Spinal cord (tissue), 10 donors: ENCODE results near the gene PDLIM7. TPM values are rescaled to one million over a fixed set of nuclear protein-coding genes. Genes with fewer than 3 reads are reported as not detected.

Experiments
- DNase-seq, 6 donors: peaks; one replicate each; pipeline versions ENCODE4 v3.0.0 to v3.0.0-alpha.2; 2013 to 2015; ENCODE audit warnings: low spot score in 6 of 6, low read depth in 4 of 6
- H3K27ac ChIP-seq: one replicate; pipeline ENCODE4 v1.5.1; 2013; ENCODE audit warnings: low read depth, low read length, control low read depth
- H3K27me3 ChIP-seq: one replicate; pipeline ENCODE4 v1.6.1; 2013; ENCODE audit warnings: low read length; ENCODE audit not compliant: control insufficient read depth, insufficient read depth
- H3K36me3 ChIP-seq: one replicate; pipeline ENCODE4 v1.6.1; 2013; ENCODE audit warnings: low read length; ENCODE audit not compliant: control insufficient read depth, insufficient read depth
- H3K4me1 ChIP-seq: one replicate; pipeline ENCODE4 v1.6.1; 2013; ENCODE audit warnings: low read length; ENCODE audit not compliant: control insufficient read depth, insufficient read depth
- H3K4me3 ChIP-seq: one replicate; pipeline ENCODE4 v1.5.1; 2013; ENCODE audit warnings: low read depth, low read length, control low read depth
- H3K9me3 ChIP-seq: one replicate; pipeline ENCODE4 v1.6.1; 2013; ENCODE audit warnings: low read length; ENCODE audit not compliant: control insufficient read depth, insufficient read depth
- WGBS: methylation state at CpG from one replicate; pipeline ENCODE4 v1.1.5; 2013; ENCODE audit warnings: missing lambda C conversion rate; ENCODE audit not compliant: insufficient coverage; 5-methylcytosine and 5-hydroxymethylcytosine counted together
- polyA plus RNA-seq, 2 donors: library from polyadenylated mRNA; unstranded; fragments of 120-200 nt; gene quantifications; one replicate each; pipeline ENCODE4 v1.2.1, GENCODE V29; 2013; ENCODE audit not compliant: insufficient read length in 2 of 2
- total RNA-seq, 2 donors: library from RNA; depleted of rRNA in 1 of 2; stranded (reverse); fragments of 120-200 nt in 1 of 2; fragments of >200 nt in 1 of 2; gene quantifications; one replicate each; pipeline versions ENCODE4 v1.2.3 to v1.2.4, GENCODE V29; 2013 to 2014
- donor health status: healthy.

The PDLIM7 gene
- total and polyA plus RNA-seq, 4 donors, result 23.4 to 128 (median 64.2) TPM

DNA sequence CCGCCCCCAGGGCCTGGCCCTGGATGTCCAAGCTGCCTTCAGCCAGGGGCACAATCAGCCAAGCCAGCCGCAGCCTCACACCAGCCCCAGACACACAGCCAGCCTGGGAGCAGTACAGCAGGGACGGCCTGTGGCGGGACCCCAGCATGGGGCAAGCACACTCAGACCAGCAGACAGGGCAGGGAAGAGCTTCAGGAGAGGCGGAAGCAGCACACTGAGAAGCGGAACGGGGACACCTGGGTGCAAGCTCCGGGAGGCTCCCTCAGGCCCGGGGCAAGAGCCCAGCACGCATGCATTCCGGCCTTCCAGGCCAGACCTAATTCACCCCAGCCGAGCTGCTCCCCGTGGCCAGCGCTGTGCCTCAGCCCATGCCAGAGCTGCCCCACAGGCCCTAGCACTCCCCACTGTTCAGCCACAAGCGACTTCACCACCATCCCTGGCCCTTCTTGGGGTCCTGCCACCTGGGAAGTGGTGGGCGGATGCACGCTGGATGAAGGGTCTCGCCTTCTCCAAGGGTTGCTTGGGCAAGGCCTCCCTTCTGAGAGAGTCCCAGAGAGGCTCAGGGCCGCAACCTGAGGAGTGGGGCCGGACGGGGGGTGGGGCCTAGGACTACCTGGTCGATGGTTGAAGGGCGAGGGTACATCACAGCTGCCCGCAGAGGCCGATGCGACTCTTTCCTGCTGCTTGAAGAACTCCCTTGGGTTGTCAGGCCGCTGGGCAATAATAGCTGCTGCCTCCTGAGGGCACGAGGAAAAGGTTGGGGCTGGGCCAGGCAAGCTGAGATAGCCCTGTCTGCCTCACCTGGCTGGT, 37.4 kb downstream of the PDLIM7 start:
- Histone ChIP-seq H3K27me3 (no peaks in the 10 kb centered on the region), H3K4me3 (no peak overlapping the region), H3K9me3 (no peaks in the 10 kb centered on the region), H3K36me3 (peaks cover 75% of the 10 kb centered on the region), H3K27ac (no peak overlapping the region), H3K4me1 (peaks cover 55% of the 10 kb centered on the region)
- WGBS, result 89% methylated on average over 28 of the region's 28 CpGs
- no peak for DNase-seq

DNA sequence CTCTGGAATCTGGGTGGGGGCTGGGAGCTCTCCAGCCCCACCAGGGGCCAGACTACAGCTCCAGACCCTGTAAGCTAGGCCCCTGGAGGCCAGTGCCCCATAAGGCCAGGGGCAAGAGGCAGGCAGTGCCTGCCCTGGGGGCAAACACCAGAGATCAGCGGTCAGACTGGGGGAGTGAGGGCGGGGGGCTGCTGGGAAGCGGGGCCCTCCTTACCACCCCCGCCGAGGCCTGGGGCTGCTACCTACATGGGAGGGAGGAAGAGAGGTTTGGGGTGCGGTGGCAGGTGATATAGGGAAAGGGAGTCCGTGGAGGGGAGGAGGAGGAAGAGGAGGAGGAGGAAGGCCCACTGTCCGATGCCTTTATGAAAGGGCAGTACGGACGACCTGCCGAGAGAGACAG, 38.0 kb downstream of the PDLIM7 start:
- H3K36me3 ChIP-seq, result peaks cover 73% of the 10 kb centered on the region
- H3K4me1 ChIP-seq, result peaks cover 57% of the 10 kb centered on the region
- H3K9me3 ChIP-seq, result no peaks in the 10 kb centered on the region
- no peak overlapping the region for H3K27ac ChIP-seq
- H3K27me3 ChIP-seq, result no peaks in the 10 kb centered on the region
- 76% methylated on average over 10 of the region's 11 CpGs for WGBS
- no peak for DNase-seq
- no peak overlapping the region for H3K4me3 ChIP-seq

DNA sequence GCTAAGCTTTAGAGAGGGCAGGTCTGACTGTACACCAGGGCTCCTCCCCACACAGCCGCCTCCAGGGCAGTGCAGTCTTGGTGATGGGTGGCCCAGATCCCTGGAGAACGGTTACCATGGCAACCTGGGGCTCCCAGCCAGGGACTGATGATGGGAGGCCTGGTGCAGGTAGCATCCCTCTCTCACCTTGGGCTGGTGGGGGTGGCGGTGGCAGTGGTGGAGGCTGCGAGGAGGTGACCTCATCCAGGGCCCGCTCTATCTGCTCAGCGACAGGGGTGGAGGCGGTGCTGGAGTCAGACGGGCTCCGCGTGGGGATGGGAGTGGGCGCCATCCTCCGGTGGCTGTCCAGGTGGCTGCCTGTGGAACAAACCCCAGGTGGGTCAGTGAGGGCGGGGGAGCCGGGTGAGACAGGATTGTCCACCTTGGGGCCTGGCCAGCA, 38.5 kb downstream of the PDLIM7 start:
- Histone ChIP-seq H3K9me3 (no peaks in the 10 kb centered on the region), H3K27me3 (no peaks in the 10 kb centered on the region), H3K4me1 (peaks cover 62% of the 10 kb centered on the region), H3K36me3 (peaks cover 73% of the 10 kb centered on the region), H3K27ac (no peak overlapping the region), H3K4me3 (no peak overlapping the region)
- peak in 1 of 6 donors; percentile 47 for DNase-seq
- WGBS, result 75% methylated on average over 10 of the region's 14 CpGs

DNA sequence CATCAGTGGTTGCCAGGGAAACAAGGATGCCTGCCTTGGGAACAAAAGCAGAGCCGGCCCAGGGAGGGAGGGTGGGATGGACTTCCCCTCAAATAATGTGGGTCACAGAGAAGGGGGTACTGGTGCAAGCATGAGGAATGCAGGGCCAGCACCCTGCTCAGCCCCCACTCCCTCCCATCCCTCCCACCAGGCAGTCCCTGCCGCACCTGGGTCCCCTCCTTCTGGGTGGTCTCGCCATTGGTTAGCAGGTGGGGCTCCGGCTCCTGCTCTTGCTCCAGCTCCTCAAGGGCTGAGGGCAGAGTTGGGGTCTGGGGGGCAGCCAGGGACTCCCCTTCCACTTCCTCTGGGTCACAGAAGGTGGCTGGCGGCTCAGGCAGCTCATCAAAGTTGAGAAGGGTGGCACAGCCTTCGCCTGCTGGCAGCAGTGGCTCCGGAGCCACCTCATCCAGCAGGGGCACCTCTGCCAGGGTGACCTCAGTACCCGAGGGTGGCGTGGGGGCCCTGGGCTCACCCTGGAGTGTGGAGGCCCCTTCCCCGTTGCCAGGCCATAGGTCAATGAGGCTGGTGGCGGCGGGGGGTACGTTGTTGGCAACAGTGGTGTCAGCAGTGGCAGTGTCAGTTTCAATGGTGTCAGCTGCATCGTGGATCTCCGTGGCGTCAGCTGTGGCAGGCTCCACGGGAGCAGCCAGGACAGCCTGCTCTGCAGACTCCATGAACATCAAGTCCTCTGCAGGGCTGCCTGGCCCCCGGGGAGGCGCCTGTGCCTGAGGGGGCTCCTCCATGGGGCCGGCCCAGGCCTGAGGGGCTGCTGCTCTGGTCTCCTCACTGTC, 39.3 kb downstream of the PDLIM7 start:
- no peak overlapping the region for H3K4me3 ChIP-seq

DNA sequence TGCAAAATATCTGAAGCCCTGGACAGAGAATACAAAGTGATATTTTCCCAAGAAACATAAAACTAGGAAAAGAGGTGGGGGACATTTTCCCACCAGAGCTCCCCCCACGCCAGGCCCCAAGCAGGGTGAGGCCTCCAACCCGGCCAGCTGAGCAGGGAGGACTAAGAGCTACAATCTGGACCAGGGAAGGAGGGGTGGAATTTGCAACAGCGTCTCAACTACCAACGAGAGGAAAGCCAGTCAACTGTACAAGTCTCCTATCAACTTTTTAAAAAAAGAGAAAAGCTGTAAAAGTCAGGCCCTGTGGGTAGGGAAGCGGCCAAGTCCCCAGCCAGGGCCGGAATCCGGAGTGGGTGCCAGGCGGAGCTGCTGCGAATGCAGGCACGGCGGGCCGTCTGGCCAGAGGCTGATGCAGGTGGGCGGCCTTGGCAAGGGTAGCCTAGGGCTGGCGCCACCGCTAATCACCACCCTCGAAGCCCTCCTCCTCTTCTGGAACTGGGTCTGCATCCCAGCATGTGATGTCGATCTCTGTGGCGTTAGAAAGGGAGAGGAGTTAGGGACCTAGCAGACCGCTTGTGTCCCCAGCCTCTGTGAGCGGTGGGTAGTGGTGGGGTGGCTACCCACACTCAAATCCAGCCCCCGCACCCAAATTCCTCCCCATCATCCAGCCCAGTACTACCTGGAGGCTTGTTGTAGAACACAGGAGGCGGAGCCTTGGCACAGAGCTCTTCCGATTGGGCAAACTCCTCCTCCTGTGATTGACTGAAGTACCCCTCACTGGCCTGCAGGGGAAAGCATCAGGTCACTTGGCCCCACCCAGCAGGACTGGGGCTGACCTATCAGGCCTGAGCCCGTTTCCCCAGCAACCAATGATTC, 40.2 kb downstream of the PDLIM7 start:
- 32% methylated on average over 10 of the region's 24 CpGs for WGBS
- Histone ChIP-seq H3K27me3 (no peaks in the 10 kb centered on the region), H3K36me3 (peaks cover 63% of the 10 kb centered on the region), H3K27ac (peak overlapping the region; percentile 69), H3K9me3 (no peaks in the 10 kb centered on the region), H3K4me1 (peaks cover 76% of the 10 kb centered on the region), H3K4me3 (no peak overlapping the region)
- peak in 5 of 6 donors; percentile 82 to 98 (median 91) for DNase-seq

More for the DNA sequence above, 39.3 kb downstream of the PDLIM7 start:
- 52% methylated on average over 19 of the region's 20 CpGs for WGBS
- Histone ChIP-seq H3K27ac (peak overlapping the region; percentile 69), H3K27me3 (no peaks in the 10 kb centered on the region), H3K36me3 (peaks cover 68% of the 10 kb centered on the region), H3K4me1 (peaks cover 70% of the 10 kb centered on the region), H3K9me3 (no peaks in the 10 kb centered on the region)
- no peak for DNase-seq

DNA sequence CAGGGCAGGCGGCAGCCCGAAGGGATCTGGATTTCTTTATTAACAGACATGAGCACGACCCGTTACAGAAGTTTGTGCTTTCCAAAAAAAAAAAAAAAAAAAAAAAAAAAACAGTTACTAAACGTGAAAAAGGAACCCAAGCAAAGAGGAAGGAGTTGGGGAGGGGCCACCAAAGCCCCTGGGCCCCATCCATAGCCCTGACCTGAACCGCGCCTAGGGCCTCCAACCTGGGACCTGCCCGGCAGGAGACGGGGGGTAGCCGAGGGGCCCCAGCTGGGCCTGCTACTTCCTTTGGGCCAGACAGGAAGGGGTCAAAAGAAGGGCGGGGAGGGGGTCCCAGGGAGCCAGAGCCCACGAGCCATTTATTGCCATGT, 40.8 kb downstream of the PDLIM7 start:
- no peaks in the 10 kb centered on the region for H3K27me3 ChIP-seq
- peaks cover 57% of the 10 kb centered on the region for H3K36me3 ChIP-seq
- WGBS, result 50% methylated on average over 7 of the region's 12 CpGs
- DNase-seq, result peak in 1 of 6 donors; percentile 38
- peak overlapping the region; percentile 69 for H3K27ac ChIP-seq
- H3K4me3 ChIP-seq, result no peak overlapping the region
- H3K4me1 ChIP-seq, result peaks cover 79% of the 10 kb centered on the region
- no peaks in the 10 kb centered on the region for H3K9me3 ChIP-seq

DNA sequence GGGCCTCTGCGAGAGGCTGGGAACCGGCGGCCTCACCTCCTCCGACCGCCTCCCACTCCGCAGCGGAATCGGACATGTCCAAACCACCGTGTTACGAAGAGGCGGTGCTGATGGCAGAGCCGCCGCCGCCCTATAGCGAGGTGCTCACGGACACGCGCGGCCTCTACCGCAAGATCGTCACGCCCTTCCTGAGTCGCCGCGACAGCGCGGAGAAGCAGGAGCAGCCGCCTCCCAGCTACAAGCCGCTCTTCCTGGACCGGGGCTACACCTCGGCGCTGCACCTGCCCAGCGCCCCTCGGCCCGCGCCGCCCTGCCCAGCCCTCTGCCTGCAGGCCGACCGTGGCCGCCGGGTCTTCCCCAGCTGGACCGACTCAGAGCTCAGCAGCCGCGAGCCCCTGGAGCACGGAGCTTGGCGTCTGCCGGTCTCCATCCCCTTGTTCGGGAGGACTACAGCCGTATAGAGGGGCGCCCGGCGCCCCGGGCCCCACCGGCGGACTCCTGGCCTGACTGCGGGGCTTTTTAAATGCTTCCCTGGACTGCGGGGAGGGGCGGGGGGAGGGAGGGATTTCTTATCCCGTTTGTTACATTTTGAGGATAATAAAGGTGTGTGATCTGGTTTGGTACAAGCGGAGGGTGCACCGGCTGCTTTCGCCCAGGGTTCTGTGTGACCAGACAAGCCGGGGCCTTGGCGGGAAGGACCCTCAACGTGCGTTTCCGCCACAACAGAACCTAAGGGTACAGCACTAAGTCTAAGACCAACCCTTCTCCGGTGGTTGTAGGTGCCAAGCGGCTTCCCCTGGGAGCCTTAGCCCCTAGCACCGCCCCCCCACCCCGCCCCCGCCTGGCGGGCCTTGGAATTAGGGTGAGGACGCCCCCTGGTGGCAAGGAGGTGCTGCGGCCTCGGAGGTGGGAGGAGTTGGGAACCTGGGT, 41.5 kb downstream of the PDLIM7 start:
- Histone ChIP-seq H3K36me3 (peaks cover 54% of the 10 kb centered on the region), H3K27ac (peak overlapping the region; percentile 61), H3K27me3 (no peaks in the 10 kb centered on the region), H3K9me3 (no peaks in the 10 kb centered on the region), H3K4me1 (peaks cover 83% of the 10 kb centered on the region), H3K4me3 (peak overlapping the region; percentile 48)
- 2% methylated on average over 67 of the region's 76 CpGs for WGBS
- DNase-seq, result peak in 5 of 6 donors; percentile 82 to 97 (median 88)

DNA sequence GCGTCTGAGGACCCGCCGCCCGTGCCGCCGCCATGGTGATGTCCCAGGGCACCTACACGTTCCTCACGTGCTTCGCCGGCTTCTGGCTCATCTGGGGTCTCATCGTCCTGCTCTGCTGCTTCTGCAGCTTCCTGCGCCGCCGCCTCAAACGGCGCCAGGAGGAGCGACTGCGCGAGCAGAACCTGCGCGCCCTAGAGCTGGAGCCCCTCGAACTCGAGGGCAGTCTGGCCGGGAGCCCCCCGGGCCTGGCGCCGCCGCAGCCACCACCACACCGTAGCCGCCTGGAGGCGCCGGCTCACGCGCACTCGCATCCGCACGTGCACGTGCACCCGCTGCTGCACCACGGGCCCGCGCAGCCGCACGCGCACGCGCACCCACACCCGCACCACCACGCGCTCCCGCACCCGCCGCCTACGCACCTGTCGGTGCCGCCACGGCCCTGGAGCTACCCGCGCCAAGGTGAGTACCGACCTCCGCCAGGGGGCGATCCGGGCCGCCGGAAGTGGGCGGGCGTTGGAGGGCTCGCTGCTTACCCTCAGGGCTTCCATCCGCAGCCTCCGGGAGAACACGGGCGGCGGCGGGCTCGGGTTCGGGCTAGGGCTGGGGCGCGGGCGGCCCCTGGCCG, 42.3 kb downstream of the PDLIM7 start:
- H3K27me3 ChIP-seq, result no peaks in the 10 kb centered on the region
- H3K9me3 ChIP-seq, result no peaks in the 10 kb centered on the region
- peaks cover 52% of the 10 kb centered on the region for H3K36me3 ChIP-seq
- peak in 2 of 6 donors; percentile 93 to 96 for DNase-seq
- H3K4me1 ChIP-seq, result peaks cover 89% of the 10 kb centered on the region
- H3K4me3 ChIP-seq, result peak overlapping the region; percentile 48
- under 1% methylated on average over 80 of the region's 80 CpGs for WGBS
- H3K27ac ChIP-seq, result peak overlapping the region; percentile 61
